Measurements from ENCODE around the gene PLEKHG7. TPM values are rescaled to one million over a fixed set of nuclear protein-coding genes. Genes with fewer than 3 reads are reported as not detected.

PLEKHG7 gene
- total RNA-seq, 1 donor from 2014 or later, result not detected

- no peak overlapping the region for H3K27ac Mint-ChIP-seq (ENCODE audit: unreplicated experiment)
- H3K4me1 Mint-ChIP-seq, result no peaks in the 10 kb centered on the region
- H3K9me3 Mint-ChIP-seq, result peaks cover 3% of the 10 kb centered on the region
- H3K27me3 Mint-ChIP-seq (ENCODE audit: low read depth), result no peaks in the 10 kb centered on the region
- H3K36me3 Mint-ChIP-seq (ENCODE audit: low read depth), result no peaks in the 10 kb centered on the region
- no peak overlapping the region for H3K4me3 Mint-ChIP-seq
- TF ChIP-seq CTCF (conservative IDR thresholded peaks at IDR 0.05), result no peak
- DNase-seq (ENCODE audit: low read depth, low spot score), result no peak
Measured at GRCh38 chr12:92735131-92735721, 32.4 kb downstream of the PLEKHG7 start.

- H3K27ac Mint-ChIP-seq (ENCODE audit: unreplicated experiment), result no peak overlapping the region
- H3K4me3 Mint-ChIP-seq, result no peak overlapping the region
- no peaks in the 10 kb centered on the region for H3K27me3 Mint-ChIP-seq (ENCODE audit: low read depth)
- H3K4me1 Mint-ChIP-seq, result no peaks in the 10 kb centered on the region
- no peak for DNase-seq (ENCODE audit: low read depth, low spot score)
- no peak for TF ChIP-seq CTCF (conservative IDR thresholded peaks at IDR 0.05)
- H3K36me3 Mint-ChIP-seq (ENCODE audit: low read depth), result no peaks in the 10 kb centered on the region
- peaks cover 3% of the 10 kb centered on the region for H3K9me3 Mint-ChIP-seq
Measured at GRCh38 chr12:92736605-92737004, 33.8 kb downstream of the PLEKHG7 start.

- no peak for TF ChIP-seq CTCF (conservative IDR thresholded peaks at IDR 0.05)
- H3K27me3 Mint-ChIP-seq (ENCODE audit: low read depth), result no peaks in the 10 kb centered on the region
- H3K36me3 Mint-ChIP-seq (ENCODE audit: low read depth), result no peaks in the 10 kb centered on the region
Measured at GRCh38 chr12:92737855-92738850, 35.4 kb downstream of the PLEKHG7 start.

GRCh38 chr12:92739113-92739512, 36.3 kb downstream of the PLEKHG7 start:
- no peaks in the 10 kb centered on the region for H3K4me1 Mint-ChIP-seq
- H3K27ac Mint-ChIP-seq (ENCODE audit: unreplicated experiment), result no peak overlapping the region
- no peak for DNase-seq (ENCODE audit: low read depth, low spot score)
- H3K36me3 Mint-ChIP-seq (ENCODE audit: low read depth), result no peaks in the 10 kb centered on the region
- no peak for TF ChIP-seq CTCF (conservative IDR thresholded peaks at IDR 0.05)
- no peaks in the 10 kb centered on the region for H3K27me3 Mint-ChIP-seq (ENCODE audit: low read depth)
- no peak overlapping the region for H3K4me3 Mint-ChIP-seq
- no peaks in the 10 kb centered on the region for H3K9me3 Mint-ChIP-seq

More at GRCh38 chr12:92737855-92738850, 35.4 kb downstream of the PLEKHG7 start:
- Mint-ChIP-seq H3K4me1 (no peaks in the 10 kb centered on the region), H3K4me3 (no peak overlapping the region), H3K27ac (ENCODE audit: unreplicated experiment) (peak overlapping the region; percentile 45), H3K9me3 (peaks cover 3% of the 10 kb centered on the region)
- DNase-seq (ENCODE audit: low read depth, low spot score), result no peak

- DNase-seq (ENCODE audit: low read depth, low spot score), result no peak
- H3K4me3 Mint-ChIP-seq, result no peak overlapping the region
- H3K9me3 Mint-ChIP-seq, result no peaks in the 10 kb centered on the region
- no peaks in the 10 kb centered on the region for H3K27me3 Mint-ChIP-seq (ENCODE audit: low read depth)
- no peak for TF ChIP-seq CTCF (conservative IDR thresholded peaks at IDR 0.05)
- H3K4me1 Mint-ChIP-seq, result no peaks in the 10 kb centered on the region
- no peaks in the 10 kb centered on the region for H3K36me3 Mint-ChIP-seq (ENCODE audit: low read depth)
- no peak overlapping the region for H3K27ac Mint-ChIP-seq (ENCODE audit: unreplicated experiment)
Measured at GRCh38 chr12:92740411-92740810, 37.6 kb downstream of the PLEKHG7 start.
